Pancreas (tissue), 10 donors: ENCODE data around the gene IGSF23. TPM values are rescaled to one million over a fixed set of nuclear protein-coding genes. Genes with fewer than 3 reads are reported as not detected.
"Not testable (repeated sequence)": the region's sequence is repeated elsewhere in the genome, so short reads cannot be mapped to it uniquely, and the experiment has no call there.

ENCODE experiments used
- ATAC-seq, 4 donors: fragments of 200-7000 bp; cut with Tn5 transposase; one replicate each; pipeline versions ENCODE4 v1.8.0 to v1.9.1; 2020; ENCODE audit warnings: mild to moderate bottlenecking in 4 of 4, moderate library complexity in 4 of 4
- DNase-seq, 6 donors: peaks; one replicate each; pipeline ENCODE4 v3.0.0-alpha.2; 2020
- FAIRE-seq: peaks from 2 replicates; lab custom pipeline; 2012; peaks lifted over from hg19 to GRCh38; lab: Jason Lieb, UNC
- H3K27ac ChIP-seq, 4 donors: fragments of 200-600 bp; sonication (generic); 1 replicate in 3 of 4; 2 replicates in 1 of 4; pipeline versions ENCODE4 v1.5.0 to v1.8.0; 2020
- H3K27me3 ChIP-seq, 4 donors: fragments of 200-600 bp; one replicate each; pipeline ENCODE4 v1.8.0; 2021
- H3K36me3 ChIP-seq, 3 donors: fragments of 200-600 bp; sonication (generic) in 1 of 3; one replicate each; pipeline versions ENCODE4 v1.5.0 to v1.8.0; 2020 to 2021
- H3K4me1 ChIP-seq, 3 donors: fragments of 200-600 bp; one replicate each; pipeline ENCODE4 v1.8.0; 2021
- H3K4me3 ChIP-seq, 4 donors: fragments of 200-600 bp; sonication (generic) in 2 of 4; one replicate each; pipeline versions ENCODE4 v1.5.0 to v1.8.0; 2020 to 2021
- H3K9me3 ChIP-seq, 4 donors: fragments of 200-600 bp; one replicate each; pipeline ENCODE4 v1.8.0; 2021
- WGBS, 2 donors: extraction: QIAGEN DNeasy Blood & Tissue Kit; methylation state at CpG; one replicate each; pipeline ENCODE4 v1.1.7; 2013; 5-methylcytosine and 5-hydroxymethylcytosine counted together
- intact Hi-C, 3 donors: fragments of 100-400 bp; cut with DNase I; formaldehyde crosslinking; loops; one replicate each; pipeline versions ENCODE4 v1.11.1 to v1.14.2; 2022
- polyA plus RNA-seq, 2 donors: library from polyadenylated mRNA; stranded (reverse); fragments of 200-250 nt; gene quantifications; one replicate each; pipeline ENCODE4 v1.2.3, GENCODE V29; 2013
- total RNA-seq, 6 donors: library from RNA; stranded (reverse); fragmentation: NEBNext Ultra II Directional in 4 of 6; extraction: Animal tissue kit (Norgen Biotek cat#: 25700) in 4 of 6; gene quantifications; one replicate each; pipeline versions ENCODE4 v1.2.1 to v1.2.4, GENCODE V29; 2021 to 2023
- TF ChIP-seq, protein P1 (sequence below), 4 donors: fragments of 200-600 bp; sonication (generic) in 3 of 4; IDR thresholded peaks; one replicate each; pipeline versions ENCODE4 v1.5.0 to v1.8.0; 2021; ENCODE audit warnings: antibody characterized with exemption in 4 of 4
- donor health status: healthy with polysubstance abuse.
- donor health status: DM: no; HTN: no; CAD: no; lungs with moderate emphysema.
- donor health status: DM: no; HTN: no; CAD: no.
- donor health status: control.
- donor health status: control.
- donor health status: Bipolar disorder and iron deficiency.
- donor health status: DM: yes; HTN: yes; CAD: no.
- donor health status: DM: no; HTN: no; CAD: no.
- donor health status: DM: no; HTN: no; CAD: no.
- donor health status: DM: yes; HTN: yes; CAD: no.

The IGSF23 gene
- total and polyA plus RNA-seq, 8 donors: 0.43 to 1.3 (median 1.2) TPM

DNA sequence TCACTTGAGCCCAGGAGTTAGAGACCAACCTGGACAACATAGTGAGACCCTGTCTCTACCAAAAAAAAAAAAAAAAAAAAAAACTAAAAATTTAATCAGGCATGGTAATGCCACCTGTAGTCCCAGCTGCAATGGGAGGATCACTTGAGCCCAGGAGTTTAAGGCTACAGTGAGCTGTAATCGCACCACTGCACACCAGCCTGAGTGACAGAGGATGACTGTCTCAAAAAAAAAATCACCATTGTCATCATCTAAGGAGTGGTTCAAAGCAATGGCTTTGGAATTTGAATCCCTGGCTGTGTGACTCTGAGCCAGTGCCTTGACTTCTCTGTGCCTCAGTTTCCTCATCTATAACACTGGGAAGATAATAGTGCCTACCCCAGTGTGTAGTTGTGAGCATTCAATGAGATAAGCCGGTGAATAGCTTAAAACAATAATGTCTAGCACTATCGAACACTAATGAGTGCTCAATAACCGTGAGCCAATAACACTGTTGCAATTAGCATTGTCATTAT, 11.5 kb downstream of the IGSF23 start:
- Histone ChIP-seq H3K36me3 (no peaks in the 10 kb centered on the region), H3K27ac (no peak overlapping the region), H3K9me3 (no peaks in the 10 kb centered on the region), H3K4me3 (no peak overlapping the region), H3K4me1 (no peaks in the 10 kb centered on the region), H3K27me3 (no peaks in the 10 kb centered on the region)
- ATAC-seq (no peak), FAIRE-seq (no peak), DNase-seq (no peak)
- TF ChIP-seq, protein P1, sequence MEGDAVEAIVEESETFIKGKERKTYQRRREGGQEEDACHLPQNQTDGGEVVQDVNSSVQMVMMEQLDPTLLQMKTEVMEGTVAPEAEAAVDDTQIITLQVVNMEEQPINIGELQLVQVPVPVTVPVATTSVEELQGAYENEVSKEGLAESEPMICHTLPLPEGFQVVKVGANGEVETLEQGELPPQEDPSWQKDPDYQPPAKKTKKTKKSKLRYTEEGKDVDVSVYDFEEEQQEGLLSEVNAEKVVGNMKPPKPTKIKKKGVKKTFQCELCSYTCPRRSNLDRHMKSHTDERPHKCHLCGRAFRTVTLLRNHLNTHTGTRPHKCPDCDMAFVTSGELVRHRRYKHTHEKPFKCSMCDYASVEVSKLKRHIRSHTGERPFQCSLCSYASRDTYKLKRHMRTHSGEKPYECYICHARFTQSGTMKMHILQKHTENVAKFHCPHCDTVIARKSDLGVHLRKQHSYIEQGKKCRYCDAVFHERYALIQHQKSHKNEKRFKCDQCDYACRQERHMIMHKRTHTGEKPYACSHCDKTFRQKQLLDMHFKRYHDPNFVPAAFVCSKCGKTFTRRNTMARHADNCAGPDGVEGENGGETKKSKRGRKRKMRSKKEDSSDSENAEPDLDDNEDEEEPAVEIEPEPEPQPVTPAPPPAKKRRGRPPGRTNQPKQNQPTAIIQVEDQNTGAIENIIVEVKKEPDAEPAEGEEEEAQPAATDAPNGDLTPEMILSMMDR (IDR thresholded peaks at IDR 0.05): no peak
- 94 to 98% methylated on average over 4 of the region's 4 CpGs for WGBS, 2 donors
- intact Hi-C loops: no loop called here

DNA sequence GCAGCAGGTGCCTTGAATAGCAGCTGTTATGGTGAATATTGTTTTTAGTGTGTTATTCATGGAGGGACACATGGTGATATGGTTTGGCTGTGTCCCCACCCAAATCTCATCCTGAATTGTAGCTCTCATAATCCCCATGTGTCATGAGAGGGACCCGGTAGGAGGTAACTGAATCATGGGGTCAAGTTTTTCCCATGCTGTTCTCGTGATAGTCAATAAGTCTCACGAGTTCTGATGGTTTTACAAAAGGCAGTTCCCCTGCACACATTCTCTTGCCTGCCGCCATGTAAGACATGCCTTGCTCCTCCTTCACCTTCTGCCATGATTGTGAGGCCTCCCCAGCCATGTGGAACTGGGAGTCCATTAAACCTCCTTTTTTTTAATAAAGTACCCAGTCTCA, 12.3 kb downstream of the IGSF23 start:
- WGBS, 2 donors: 66 to 89% methylated on average over 4 of the region's 4 CpGs
- ATAC-seq, H3K4me3 ChIP-seq, FAIRE-seq, DNase-seq, H3K36me3 ChIP-seq, H3K9me3 ChIP-seq, intact Hi-C loops, H3K27me3 ChIP-seq, H3K4me1 ChIP-seq: not testable (repeated sequence)
- peak overlapping the region in 2 of 4 donors; percentile 28 to 47 for H3K27ac ChIP-seq

DNA sequence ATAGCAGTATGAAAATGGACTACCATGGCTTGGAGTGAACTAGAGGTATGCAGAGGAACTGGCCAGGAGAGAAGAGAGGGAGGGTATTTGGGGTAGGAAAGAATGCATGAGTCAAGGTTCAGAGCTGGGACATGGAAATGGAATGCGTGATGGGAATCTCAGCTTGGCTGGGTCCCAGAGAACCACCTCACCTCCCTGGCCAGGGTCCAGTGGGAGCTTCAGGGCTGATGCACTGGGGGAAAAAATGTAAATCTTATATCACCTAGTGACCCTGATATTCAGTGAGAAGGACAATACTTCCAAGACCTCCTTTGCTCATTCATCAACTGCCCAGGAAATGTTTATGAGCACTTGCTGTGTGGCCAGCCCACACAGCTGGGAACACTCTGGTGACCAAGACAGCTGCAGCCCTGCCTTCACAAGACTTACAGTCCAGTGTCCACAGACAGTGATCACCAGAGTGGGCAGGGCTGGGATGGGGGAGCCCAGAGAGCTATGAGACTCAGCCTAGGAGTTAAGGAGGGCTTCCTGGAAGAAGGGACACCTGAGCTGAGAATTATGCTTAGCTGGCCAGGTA, 12.8 kb downstream of the IGSF23 start:
- TF ChIP-seq, protein P1 (IDR thresholded peaks at IDR 0.05): no peak
- WGBS, 2 donors: 42 to 63% methylated on average over 1 of the region's 1 CpG
- FAIRE-seq (no peak), DNase-seq (peak in 4 of 6 donors; percentile 39 to 69 (median 60)), ATAC-seq (peak; percentile 70 to 88 (median 81))
- Histone ChIP-seq H3K27me3 (no peaks in the 10 kb centered on the region), H3K36me3 (no peaks in the 10 kb centered on the region), H3K4me3 (no peak overlapping the region), H3K4me1 (no peaks in the 10 kb centered on the region), H3K9me3 (no peaks in the 10 kb centered on the region), H3K27ac (peak overlapping the region in 2 of 4 donors; percentile 47 to 53)
- intact Hi-C loops: no loop called here

DNA sequence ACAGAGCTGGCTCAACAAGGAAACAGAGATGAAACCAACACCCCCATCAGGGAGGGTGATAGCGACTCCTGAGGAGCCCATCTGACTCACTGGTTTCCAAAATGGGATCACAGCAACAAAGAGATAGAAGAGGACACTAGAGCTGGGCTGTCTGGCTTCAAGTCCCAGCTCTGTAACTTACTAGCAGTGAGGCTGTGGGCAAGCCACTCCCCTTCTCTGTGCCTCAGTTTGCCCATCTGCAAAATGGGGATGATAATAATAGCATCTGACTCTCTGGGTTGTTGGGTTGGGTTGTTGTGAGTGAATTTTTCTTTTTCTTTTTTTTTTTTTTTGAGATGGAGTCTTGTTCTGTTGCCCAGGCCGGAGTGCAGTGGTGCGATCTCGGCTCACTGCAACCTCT, 14.3 kb downstream of the IGSF23 start:
- H3K27ac ChIP-seq: no peak overlapping the region
- FAIRE-seq (no peak), ATAC-seq (no peak), DNase-seq (no peak)
- 96 to 100% methylated on average over 4 of the region's 4 CpGs for WGBS, 2 donors
- no peaks in the 10 kb centered on the region for H3K27me3 ChIP-seq
- TF ChIP-seq, protein P1 (IDR thresholded peaks at IDR 0.05): no peak
- H3K4me1 ChIP-seq: no peaks in the 10 kb centered on the region
- no peaks in the 10 kb centered on the region for H3K36me3 ChIP-seq
- H3K4me3 ChIP-seq: no peak overlapping the region
- H3K9me3 ChIP-seq: no peaks in the 10 kb centered on the region
- intact Hi-C loops: no loop called here

DNA sequence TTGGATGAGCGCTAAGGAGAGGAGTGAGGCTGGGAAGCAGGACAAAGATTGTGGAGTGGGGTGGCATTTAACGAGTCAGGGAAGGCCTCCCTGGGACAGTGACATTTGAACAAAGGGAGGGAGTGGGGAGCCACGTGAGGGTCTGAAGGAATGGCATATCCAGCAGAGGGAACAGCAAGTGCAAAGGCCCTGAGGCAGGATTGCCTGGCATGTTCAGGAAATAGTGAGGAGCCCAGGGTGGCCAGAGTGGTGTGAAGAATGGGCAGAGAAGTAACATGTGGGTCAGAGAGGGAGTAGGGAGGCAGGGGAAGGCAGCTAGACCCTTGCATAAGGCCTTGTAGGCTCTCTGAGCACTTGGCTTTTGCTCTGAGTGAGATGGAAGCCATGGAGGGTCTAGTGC, 15.4 kb downstream of the IGSF23 start:
- FAIRE-seq (no peak), DNase-seq (no peak), ATAC-seq (no peak)
- 87 to 92% methylated on average over 3 of the region's 3 CpGs for WGBS, 2 donors
- TF ChIP-seq, protein P1 (IDR thresholded peaks at IDR 0.05): no peak
- no peaks in the 10 kb centered on the region for H3K27me3 ChIP-seq
- no peaks in the 10 kb centered on the region for H3K9me3 ChIP-seq
- H3K4me1 ChIP-seq: no peaks in the 10 kb centered on the region
- intact Hi-C loops: no loop called here
- no peak overlapping the region for H3K27ac ChIP-seq
- H3K4me3 ChIP-seq: no peak overlapping the region
- H3K36me3 ChIP-seq: no peaks in the 10 kb centered on the region

DNA sequence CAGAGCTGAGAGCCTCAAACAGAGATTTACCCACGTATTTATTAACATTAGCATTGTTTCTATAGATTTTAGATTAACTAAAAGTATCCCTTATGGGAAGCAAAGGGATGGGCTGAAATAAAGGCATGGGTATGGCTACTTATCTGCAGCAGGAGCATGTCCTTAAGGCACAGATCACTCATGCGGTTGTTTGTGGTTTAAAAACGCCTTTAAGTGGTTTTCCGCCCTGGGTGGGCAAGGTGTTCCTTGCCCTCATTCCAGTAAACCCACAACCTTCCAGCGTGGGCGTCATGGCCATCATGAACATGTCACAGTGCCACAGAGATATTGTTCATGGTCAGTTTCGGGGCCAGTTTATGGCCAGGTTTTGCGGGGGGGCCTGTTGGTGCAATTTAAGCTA, 18.2 kb downstream of the IGSF23 start:
- FAIRE-seq: not testable (repeated sequence)
- 86 to 88% methylated on average over 8 of the region's 8 CpGs for WGBS, 2 donors

DNA sequence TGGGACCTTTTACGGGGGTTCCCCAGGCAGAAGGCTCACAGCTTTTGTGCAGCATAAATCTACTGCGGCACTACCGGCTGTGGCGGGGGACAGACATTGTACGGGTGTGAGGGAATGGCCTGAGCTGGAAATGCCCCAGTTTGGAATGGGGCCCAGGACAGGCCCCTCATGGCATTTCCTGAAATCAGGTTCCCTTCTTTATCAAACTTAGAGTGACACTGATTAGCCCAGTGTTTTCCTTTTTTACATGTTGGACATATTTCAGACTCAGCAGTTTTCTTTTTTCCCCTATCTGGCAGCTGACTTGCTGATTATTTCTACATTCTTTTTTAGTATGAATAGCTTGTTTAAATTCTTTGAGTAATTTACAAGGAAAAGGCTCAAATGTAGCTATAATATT, 20.7 kb downstream of the IGSF23 start:
- H3K36me3 ChIP-seq, H3K27me3 ChIP-seq, ATAC-seq, H3K9me3 ChIP-seq, H3K4me1 ChIP-seq, FAIRE-seq, intact Hi-C loops: not testable (repeated sequence)
- peak overlapping the region in 2 of 4 donors; percentile 35 to 50 for H3K27ac ChIP-seq
- H3K4me3 ChIP-seq: peak overlapping the region in 1 of 4 donors; percentile 6
- WGBS, 2 donors: 17 to 18% methylated on average over 5 of the region's 5 CpGs
- DNase-seq: peak in 2 of 6 donors; percentile 36 to 46

More for the DNA sequence above, 18.2 kb downstream of the IGSF23 start:
- H3K27ac ChIP-seq, H3K4me1 ChIP-seq, H3K27me3 ChIP-seq, H3K9me3 ChIP-seq, H3K4me3 ChIP-seq, intact Hi-C loops, DNase-seq, H3K36me3 ChIP-seq, ATAC-seq: not testable (repeated sequence)
